ENCODE data around the gene SAFB. TPM values are rescaled to one million over a fixed set of nuclear protein-coding genes. Genes with fewer than 3 reads are reported as not detected.

The SAFB gene
- total and polyA plus RNA-seq, 2 of the 13 experiments (the other 11 are each of a cell fraction or from before 2014, with no cell fraction given), result 21.0 to 28.4 TPM

DNA sequence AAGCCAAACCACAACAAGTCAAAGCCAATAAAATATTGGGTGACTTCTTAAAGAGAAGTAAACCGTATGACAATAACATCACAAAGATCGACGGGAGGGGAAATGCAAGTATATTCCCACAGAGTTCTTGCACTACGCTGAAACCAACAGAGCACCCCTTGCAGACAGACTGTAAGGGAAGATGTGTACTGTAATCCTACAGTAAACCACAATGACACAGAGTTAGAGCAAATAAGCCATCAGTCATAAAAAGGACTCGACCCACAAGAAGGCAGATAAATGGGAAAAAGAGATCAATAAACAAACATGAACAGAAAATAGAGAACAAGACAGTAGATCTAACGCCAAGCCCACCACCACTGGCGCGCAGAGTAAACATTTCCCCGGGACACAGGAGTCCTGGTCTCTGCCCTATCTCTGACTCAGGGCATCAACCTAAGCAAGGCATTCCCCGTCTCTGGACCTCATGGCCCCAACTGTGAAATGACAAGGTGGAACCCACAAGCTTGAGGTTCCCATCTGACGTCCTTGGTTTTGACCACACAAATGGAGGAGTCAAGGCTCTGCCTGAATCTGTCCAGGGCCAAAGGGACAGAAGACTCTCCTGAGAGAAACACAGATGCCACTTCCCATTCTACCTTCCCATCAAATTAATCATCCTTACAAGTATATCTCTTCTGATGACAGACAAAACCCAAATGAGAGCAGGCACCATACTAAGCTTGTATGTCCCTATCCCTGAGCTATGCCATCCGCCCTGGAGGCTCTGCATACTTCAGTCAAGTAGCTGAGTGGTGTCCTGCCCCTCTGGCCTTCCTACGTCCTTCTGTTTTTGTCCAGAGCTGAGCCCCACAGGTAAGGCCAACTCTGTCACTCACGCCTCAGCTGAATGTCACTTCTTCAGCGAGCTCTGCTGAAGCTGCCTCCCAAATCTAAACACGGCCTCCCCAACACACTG lies 15.3 kb upstream of the SAFB start:
- Histone ChIP-seq H3K27me3 (ENCODE audit: control insufficient read depth in 1 of 2, insufficient read depth in 2 of 2, low read length in 2 of 2) (no peaks in the 10 kb centered on the region), H3K79me2 (ENCODE audit: insufficient read depth, low read length) (peaks cover 13% of the 10 kb centered on the region), H3K9me3 (ENCODE audit: low read length) (no peaks in the 10 kb centered on the region), H3K27ac (ENCODE audit: extremely low read length, insufficient read depth, low read length) (peak overlapping the region; percentile 4), H3K4me1 (ENCODE audit: insufficient read depth, low read length) (peaks cover 27% of the 10 kb centered on the region), H2AFZ (ENCODE audit: low read length) (no peak overlapping the region), H3K4me3 (replicated peaks in 1 of 3; ENCODE audit: insufficient read depth in 1 of 3, low read depth in 2 of 3, low read length in 3 of 3) (no peak overlapping the region), H3K4me2 (ENCODE audit: low read depth, low read length) (no peak overlapping the region), H3K36me3 (replicated peaks in 1 of 2; ENCODE audit: control insufficient read depth in 1 of 2, insufficient read depth in 2 of 2, low read length in 2 of 2) (peaks cover 34 to 78% of the 10 kb centered on the region in 2 experiments), H3K9ac (ENCODE audit: insufficient read depth, low read depth, low read length) (no peak overlapping the region), H4K20me1 (ENCODE audit: insufficient read depth, low read length) (no peaks in the 10 kb centered on the region)
- in situ Hi-C loops (cut with HindIII; ENCODE audit: extremely low pct_ligation_motif_present, low pct_unique_long_range_greater_than_20kb) (no loop called here), intact Hi-C loops (cut with micrococcal nuclease; ENCODE audit: unreplicated experiment) (no loop called here)
- peak; percentile 21; the same call in 1 of the 3 replicates for ATAC-seq
- BruUV-seq (replicated peaks), result no TSS peak
- FAIRE-seq, result no peak
- ChIA-PET CTCF (ENCODE audit: low intra/inter-chr PET ratio, low total read pairs) (no interaction called here), POLR2A (no interaction called here)
- DNase-seq (ENCODE audit: low spot score), result no peak
- TF ChIP-seq ETV5 (CRISPR knock-in tag; IDR thresholded peaks at IDR 0.05; ENCODE audit: borderline replicate concordance) (no peak), FIP1L1 (IDR thresholded peaks at IDR 0.05; ENCODE audit: borderline replicate concordance, insufficient read depth, low read depth, low read length) (no peak), RBFOX2 (IDR thresholded peaks at IDR 0.05; ENCODE audit: low read depth, low read length) (0 out of 2 replicates have a peak, but pooled peaks have one; percentile 17)
- TF ChIP-seq, protein P1, sequence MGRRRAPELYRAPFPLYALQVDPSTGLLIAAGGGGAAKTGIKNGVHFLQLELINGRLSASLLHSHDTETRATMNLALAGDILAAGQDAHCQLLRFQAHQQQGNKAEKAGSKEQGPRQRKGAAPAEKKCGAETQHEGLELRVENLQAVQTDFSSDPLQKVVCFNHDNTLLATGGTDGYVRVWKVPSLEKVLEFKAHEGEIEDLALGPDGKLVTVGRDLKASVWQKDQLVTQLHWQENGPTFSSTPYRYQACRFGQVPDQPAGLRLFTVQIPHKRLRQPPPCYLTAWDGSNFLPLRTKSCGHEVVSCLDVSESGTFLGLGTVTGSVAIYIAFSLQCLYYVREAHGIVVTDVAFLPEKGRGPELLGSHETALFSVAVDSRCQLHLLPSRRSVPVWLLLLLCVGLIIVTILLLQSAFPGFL (CRISPR knock-in tag; IDR thresholded peaks at IDR 0.05), result no peak
- WGBS (ENCODE audit: low lambda C conversion rate), result 92% methylated on average over 16 of the region's 16 CpGs

DNA sequence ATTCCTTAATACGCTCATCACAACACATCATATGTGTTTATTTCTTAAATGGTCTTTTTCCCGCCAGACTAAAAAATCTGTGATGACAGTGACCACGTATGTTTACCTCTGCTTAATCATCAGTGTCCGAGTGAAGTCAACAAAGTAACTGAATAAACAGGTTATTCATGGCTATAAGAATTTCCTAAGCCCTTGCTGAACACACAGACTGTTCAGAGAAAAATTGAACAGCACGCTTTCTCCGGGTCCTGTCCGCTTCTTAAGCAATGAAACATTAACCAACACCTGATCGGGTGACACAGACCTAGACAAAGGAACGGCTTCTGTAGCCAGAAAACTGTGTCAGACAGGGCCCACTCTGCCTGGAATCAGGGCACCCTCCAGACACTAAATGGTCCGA lies 14.6 kb upstream of the SAFB start:
- DNase-seq (ENCODE audit: low spot score) (peak; percentile 28), ATAC-seq (peak; percentile 38), FAIRE-seq (no peak)
- Histone ChIP-seq H3K4me1 (ENCODE audit: insufficient read depth, low read length) (peaks cover 27% of the 10 kb centered on the region), H2AFZ (ENCODE audit: low read length) (no peak overlapping the region), H3K27me3 (ENCODE audit: control insufficient read depth in 1 of 2, insufficient read depth in 2 of 2, low read length in 2 of 2) (no peaks in the 10 kb centered on the region), H4K20me1 (ENCODE audit: insufficient read depth, low read length) (no peaks in the 10 kb centered on the region), H3K4me2 (ENCODE audit: low read depth, low read length) (no peak overlapping the region), H3K36me3 (replicated peaks in 1 of 2; ENCODE audit: control insufficient read depth in 1 of 2, insufficient read depth in 2 of 2, low read length in 2 of 2) (peaks cover 34 to 80% of the 10 kb centered on the region in 2 experiments), H3K79me2 (ENCODE audit: insufficient read depth, low read length) (peaks cover 13% of the 10 kb centered on the region), H3K27ac (ENCODE audit: extremely low read length, insufficient read depth, low read length) (peak overlapping the region; percentile 41), H3K9me3 (ENCODE audit: low read length) (no peaks in the 10 kb centered on the region), H3K4me3 (replicated peaks in 1 of 3; ENCODE audit: insufficient read depth in 1 of 3, low read depth in 2 of 3, low read length in 3 of 3) (no peak overlapping the region), H3K9ac (ENCODE audit: insufficient read depth, low read depth, low read length) (peak overlapping the region; percentile 51)
- in situ Hi-C loops (cut with HindIII; ENCODE audit: extremely low pct_ligation_motif_present, low pct_unique_long_range_greater_than_20kb) (no loop called here), intact Hi-C loops (cut with micrococcal nuclease; ENCODE audit: unreplicated experiment) (no loop called here)
- TF ChIP-seq ZNF616 (CRISPR knock-in tag; IDR thresholded peaks at IDR 0.05; ENCODE audit: low read depth) (no peak), EP300 (IDR thresholded peaks at IDR 0.05; ENCODE audit: low read depth in 2 of 2, low read length in 2 of 2) (0 out of 4 replicates have a peak, but pooled peaks of 1 of the 2 experiments have one; percentile 13), EP300 (CRISPR knock-in tag; IDR thresholded peaks at IDR 0.05; ENCODE audit: borderline replicate concordance) (no peak), MAFG (CRISPR knock-in tag; IDR thresholded peaks at IDR 0.05) (no peak), HMG20B (CRISPR knock-in tag; conservative IDR thresholded peaks at IDR 0.05) (no peak), RBFOX2 (IDR thresholded peaks at IDR 0.05; ENCODE audit: low read depth, low read length) (0 out of 2 replicates have a peak, but pooled peaks have one; percentile 1), CEBPB (IDR thresholded peaks at IDR 0.05; ENCODE audit: borderline replicate concordance, low read depth, low read length) (0 out of 2 replicates have a peak, but pooled peaks have one; percentile 8), TAF1 (CRISPR knock-in tag; IDR thresholded peaks at IDR 0.05) (no peak), YEATS2 (CRISPR knock-in tag; IDR thresholded peaks at IDR 0.05; ENCODE audit: borderline replicate concordance) (no peak)
- WGBS (ENCODE audit: low lambda C conversion rate), result 65% methylated on average over 9 of the region's 10 CpGs
- POLR2A ChIA-PET, result no interaction called here
- no TSS peak for BruUV-seq (replicated peaks)
- CTCF ChIA-PET (ENCODE audit: low intra/inter-chr PET ratio, low total read pairs), result no interaction called here
